Cardiac muscle cell (in vitro differentiated cells and primary cell): ENCODE data around the gene PITPNM2. TPM values are rescaled to one million over a fixed set of nuclear protein-coding genes. Genes with fewer than 3 reads are reported as not detected.

ENCODE experiments used
- polyA plus RNA-seq: library from polyadenylated mRNA; unstranded; fragments of >200 nt; fragmentation: Nextera tagmentation; extraction: Ambion mirVana; gene quantifications from 2 replicates; pipeline ENCODE4 v1.2.1, GENCODE V29; 2016
- total RNA-seq: library from RNA; depleted of rRNA; stranded (reverse); fragments of >200 nt; gene quantifications from 2 replicates; pipeline ENCODE4 v1.2.3, GENCODE V29; 2016

Gene PITPNM2
- total and polyA plus RNA-seq, 2 experiments from 2014 or later: 2.9 to 5.6 TPM

Other genes starting within 250 kb of the PITPNM2 start
- 9.7 and 13.0 TPM in 2 replicates for gene ABCB9, start 184.6 kb downstream of the PITPNM2 start, total RNA-seq
- gene ABCB9, start 184.6 kb downstream of the PITPNM2 start, polyA plus RNA-seq: 5.2 and 10.0 TPM in 2 replicates
- 39.3 and 44.4 TPM in 2 replicates for gene OGFOD2, start 175.8 kb downstream of the PITPNM2 start, total RNA-seq
- gene OGFOD2, start 175.8 kb downstream of the PITPNM2 start, polyA plus RNA-seq: 22.8 and 41.8 TPM in 2 replicates
- 204 and 253 TPM in 2 replicates for gene ARL6IP4, start 170.4 kb downstream of the PITPNM2 start, total RNA-seq
- gene ARL6IP4, start 170.4 kb downstream of the PITPNM2 start, polyA plus RNA-seq: 274 and 323 TPM in 2 replicates
- gene MPHOSPH9, start 82.1 kb upstream of the PITPNM2 start, total RNA-seq: 47.8 and 90.9 TPM in 2 replicates
- gene MPHOSPH9, start 82.1 kb upstream of the PITPNM2 start, polyA plus RNA-seq: 18.1 and 42.8 TPM in 2 replicates
- 15.0 and 25.8 TPM in 2 replicates for gene MTRFR, start 82.3 kb upstream of the PITPNM2 start, total RNA-seq
- 31.9 and 40.8 TPM in 2 replicates for gene MTRFR, start 82.3 kb upstream of the PITPNM2 start, polyA plus RNA-seq
- 48.0 and 60.7 TPM in 2 replicates for gene CDK2AP1, start 120.8 kb upstream of the PITPNM2 start, total RNA-seq
- gene CDK2AP1, start 120.8 kb upstream of the PITPNM2 start, polyA plus RNA-seq: 101 and 122 TPM in 2 replicates
- 10.3 and 17.7 TPM in 2 replicates for gene SBNO1, start 213.8 kb upstream of the PITPNM2 start, total RNA-seq
- 10.4 and 21.4 TPM in 2 replicates for gene SBNO1, start 213.8 kb upstream of the PITPNM2 start, polyA plus RNA-seq
- 34.2 and 63.3 TPM in 2 replicates for gene KMT5A, start 233.0 kb upstream of the PITPNM2 start, total RNA-seq
- 35.4 and 48.3 TPM in 2 replicates for gene KMT5A, start 233.0 kb upstream of the PITPNM2 start, polyA plus RNA-seq